DND-41 (cell line): ENCODE results near the gene PDS5B.

Experiments
- ATAC-seq: fragments of 200-7000 bp; cut with Tn5 transposase; 3 replicates; pipeline ENCODE4 v1.9.1; 2021; ENCODE audit warnings: low read depth; ENCODE audit not compliant: insufficient read depth
- DNase-seq: peaks from one replicate; pipeline ENCODE4 v3.0.0-alpha.2; 2020
- H2AFZ ChIP-seq: 2 replicates; pipeline ENCODE4 v1.6.0; 2012; ENCODE audit warnings: low read depth, low read length
- H3K27ac ChIP-seq: 2 replicates; pipeline ENCODE4 v1.5.1; 2012; ENCODE audit warnings: low read length, inconsistent platforms
- H3K27me3 ChIP-seq: fragments of 200-600 bp; sonication (generic); 2 replicates; pipeline ENCODE4 v1.6.0; 2012; ENCODE audit warnings: low read length, mild to moderate bottlenecking, inconsistent platforms; ENCODE audit not compliant: insufficient read depth, poor library complexity
- H3K36me3 ChIP-seq: 2 replicates; pipeline ENCODE4 v1.5.1; 2012; ENCODE audit warnings: low read length, inconsistent platforms; ENCODE audit not compliant: insufficient read depth
- H3K4me1 ChIP-seq: 2 replicates; pipeline ENCODE4 v1.5.1; 2012; ENCODE audit warnings: mild to moderate bottlenecking, low read length; ENCODE audit not compliant: insufficient read depth
- H3K4me2 ChIP-seq: 2 replicates; pipeline ENCODE4 v1.6.0; 2012; ENCODE audit warnings: mild to moderate bottlenecking, moderate library complexity, low read length, inconsistent platforms; ENCODE audit not compliant: insufficient read depth
- H3K4me3 ChIP-seq, 2 experiments: fragments of 200-600 bp in 1 of 2; shearing (Covaris generic) in 1 of 2; 2 replicates each; pipeline ENCODE4 v1.5.1; 2012 to 2016; ENCODE audit warnings: inconsistent platforms in 2 of 2, low read length in 2 of 2, mild to moderate bottlenecking in 2 of 2, low read depth in 1 of 2, moderate library complexity in 1 of 2
- H3K79me2 ChIP-seq: 2 replicates; pipeline ENCODE4 v1.6.0; 2012; ENCODE audit warnings: low read length, inconsistent platforms; ENCODE audit not compliant: insufficient read depth
- H3K9ac ChIP-seq: 2 replicates; pipeline ENCODE4 v1.6.0; 2012; ENCODE audit warnings: low read depth, mild to moderate bottlenecking, inconsistent platforms, low read length, moderate library complexity
- H3K9me3 ChIP-seq: 2 replicates; pipeline ENCODE4 v1.5.1; 2012; ENCODE audit warnings: low read length, moderate library complexity, mild to moderate bottlenecking, inconsistent platforms; ENCODE audit not compliant: insufficient read depth, severe bottlenecking
- H4K20me1 ChIP-seq: 2 replicates; pipeline ENCODE4 v1.6.0; 2012; ENCODE audit warnings: low read length; ENCODE audit not compliant: insufficient read depth
- EZH2 ChIP-seq: IDR thresholded peaks from 3 replicates; pipeline ENCODE4 v1.6.1; 2012; ENCODE audit warnings: borderline replicate concordance, low read depth, mild to moderate bottlenecking, moderate library complexity, low read length, inconsistent platforms; ENCODE audit not compliant: severe bottlenecking
- TF ChIP-seq, protein P1 (sequence below): IDR thresholded peaks from 2 replicates; pipeline ENCODE4 v1.5.1; 2012; ENCODE audit warnings: borderline replicate concordance, low read length, moderate library complexity, mild to moderate bottlenecking; ENCODE audit not compliant: poor library complexity, severe bottlenecking; ENCODE audit errors: extremely low read depth

Gene PDS5B, protein sequence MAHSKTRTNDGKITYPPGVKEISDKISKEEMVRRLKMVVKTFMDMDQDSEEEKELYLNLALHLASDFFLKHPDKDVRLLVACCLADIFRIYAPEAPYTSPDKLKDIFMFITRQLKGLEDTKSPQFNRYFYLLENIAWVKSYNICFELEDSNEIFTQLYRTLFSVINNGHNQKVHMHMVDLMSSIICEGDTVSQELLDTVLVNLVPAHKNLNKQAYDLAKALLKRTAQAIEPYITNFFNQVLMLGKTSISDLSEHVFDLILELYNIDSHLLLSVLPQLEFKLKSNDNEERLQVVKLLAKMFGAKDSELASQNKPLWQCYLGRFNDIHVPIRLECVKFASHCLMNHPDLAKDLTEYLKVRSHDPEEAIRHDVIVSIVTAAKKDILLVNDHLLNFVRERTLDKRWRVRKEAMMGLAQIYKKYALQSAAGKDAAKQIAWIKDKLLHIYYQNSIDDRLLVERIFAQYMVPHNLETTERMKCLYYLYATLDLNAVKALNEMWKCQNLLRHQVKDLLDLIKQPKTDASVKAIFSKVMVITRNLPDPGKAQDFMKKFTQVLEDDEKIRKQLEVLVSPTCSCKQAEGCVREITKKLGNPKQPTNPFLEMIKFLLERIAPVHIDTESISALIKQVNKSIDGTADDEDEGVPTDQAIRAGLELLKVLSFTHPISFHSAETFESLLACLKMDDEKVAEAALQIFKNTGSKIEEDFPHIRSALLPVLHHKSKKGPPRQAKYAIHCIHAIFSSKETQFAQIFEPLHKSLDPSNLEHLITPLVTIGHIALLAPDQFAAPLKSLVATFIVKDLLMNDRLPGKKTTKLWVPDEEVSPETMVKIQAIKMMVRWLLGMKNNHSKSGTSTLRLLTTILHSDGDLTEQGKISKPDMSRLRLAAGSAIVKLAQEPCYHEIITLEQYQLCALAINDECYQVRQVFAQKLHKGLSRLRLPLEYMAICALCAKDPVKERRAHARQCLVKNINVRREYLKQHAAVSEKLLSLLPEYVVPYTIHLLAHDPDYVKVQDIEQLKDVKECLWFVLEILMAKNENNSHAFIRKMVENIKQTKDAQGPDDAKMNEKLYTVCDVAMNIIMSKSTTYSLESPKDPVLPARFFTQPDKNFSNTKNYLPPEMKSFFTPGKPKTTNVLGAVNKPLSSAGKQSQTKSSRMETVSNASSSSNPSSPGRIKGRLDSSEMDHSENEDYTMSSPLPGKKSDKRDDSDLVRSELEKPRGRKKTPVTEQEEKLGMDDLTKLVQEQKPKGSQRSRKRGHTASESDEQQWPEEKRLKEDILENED (N-terminal part only)

DNA sequence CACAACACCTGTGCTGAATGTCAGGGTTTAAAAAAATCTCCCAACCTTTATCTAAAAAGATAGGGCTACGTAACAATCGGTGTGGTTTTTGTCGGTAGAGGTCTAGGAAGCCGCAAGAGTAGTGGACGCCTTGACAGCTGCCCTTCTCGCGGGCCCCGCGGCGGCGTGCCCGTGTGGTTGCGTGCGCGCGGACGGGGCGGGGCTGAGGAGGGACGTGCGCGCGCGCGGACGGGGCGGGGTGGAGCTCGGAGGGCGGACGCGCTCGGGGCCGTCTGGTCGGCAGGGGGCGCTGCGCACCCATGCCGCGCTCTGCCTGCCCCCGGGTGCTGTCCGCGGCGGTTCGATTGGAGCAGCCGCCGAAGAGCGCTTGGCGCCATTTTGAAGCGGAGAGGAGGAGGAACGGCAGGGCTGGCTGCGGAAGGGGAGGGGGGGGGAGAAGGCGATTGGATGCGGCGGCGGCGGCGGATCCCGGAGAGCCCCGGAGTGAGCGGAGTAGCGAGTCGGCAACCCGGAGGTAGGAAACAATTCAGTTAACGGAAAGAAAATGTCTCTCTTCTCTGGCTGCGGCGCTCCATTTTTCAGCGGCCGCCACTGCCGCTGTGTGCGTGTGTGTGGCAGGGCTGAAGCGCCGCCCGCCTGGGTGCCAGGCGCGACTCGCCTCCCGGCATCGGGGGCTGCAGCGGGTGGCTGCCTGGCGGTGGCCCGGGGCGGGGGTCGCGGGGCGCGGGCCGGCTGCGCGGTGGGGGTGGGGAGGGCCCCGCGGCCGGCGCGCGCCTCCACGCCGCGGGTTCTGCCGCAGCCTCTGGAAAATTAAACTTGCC lies at the start of gene PDS5B:
Gene PDS5B (plus strand): TSS at position 373 of the 821 bp plus-strand sequence. CDS start 62,321 bp downstream, outside the sequence.
- peaks cover 35% of the 10 kb centered on the region for H4K20me1 ChIP-seq
- peak within 1 kb of the TSS; percentile 86 for H3K9ac ChIP-seq
- no peaks in the 10 kb centered on the region for H3K9me3 ChIP-seq
- peak within 1 kb of the TSS; percentile 77 to 96 for H3K4me3 ChIP-seq
- H3K79me2 ChIP-seq: peaks cover 46% of the 10 kb centered on the region
- no peaks in the 10 kb centered on the region for H3K27me3 ChIP-seq
- H3K4me1 ChIP-seq: peaks cover 37% of the 10 kb centered on the region
- H2AFZ ChIP-seq: peak within 1 kb of the TSS; percentile 80
- peak; percentile 95 for DNase-seq
- peak within 1 kb of the TSS; percentile 95 for H3K27ac ChIP-seq
- no peaks in the 10 kb centered on the region; the same call in 1 of the 2 replicates for H3K36me3 ChIP-seq
- H3K4me2 ChIP-seq: peak within 1 kb of the TSS; percentile 85
- TF ChIP-seq EZH2: no peak
- TF ChIP-seq, protein P1, sequence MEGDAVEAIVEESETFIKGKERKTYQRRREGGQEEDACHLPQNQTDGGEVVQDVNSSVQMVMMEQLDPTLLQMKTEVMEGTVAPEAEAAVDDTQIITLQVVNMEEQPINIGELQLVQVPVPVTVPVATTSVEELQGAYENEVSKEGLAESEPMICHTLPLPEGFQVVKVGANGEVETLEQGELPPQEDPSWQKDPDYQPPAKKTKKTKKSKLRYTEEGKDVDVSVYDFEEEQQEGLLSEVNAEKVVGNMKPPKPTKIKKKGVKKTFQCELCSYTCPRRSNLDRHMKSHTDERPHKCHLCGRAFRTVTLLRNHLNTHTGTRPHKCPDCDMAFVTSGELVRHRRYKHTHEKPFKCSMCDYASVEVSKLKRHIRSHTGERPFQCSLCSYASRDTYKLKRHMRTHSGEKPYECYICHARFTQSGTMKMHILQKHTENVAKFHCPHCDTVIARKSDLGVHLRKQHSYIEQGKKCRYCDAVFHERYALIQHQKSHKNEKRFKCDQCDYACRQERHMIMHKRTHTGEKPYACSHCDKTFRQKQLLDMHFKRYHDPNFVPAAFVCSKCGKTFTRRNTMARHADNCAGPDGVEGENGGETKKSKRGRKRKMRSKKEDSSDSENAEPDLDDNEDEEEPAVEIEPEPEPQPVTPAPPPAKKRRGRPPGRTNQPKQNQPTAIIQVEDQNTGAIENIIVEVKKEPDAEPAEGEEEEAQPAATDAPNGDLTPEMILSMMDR: peak; percentile 87
- ATAC-seq: peak; percentile 89

DNA sequence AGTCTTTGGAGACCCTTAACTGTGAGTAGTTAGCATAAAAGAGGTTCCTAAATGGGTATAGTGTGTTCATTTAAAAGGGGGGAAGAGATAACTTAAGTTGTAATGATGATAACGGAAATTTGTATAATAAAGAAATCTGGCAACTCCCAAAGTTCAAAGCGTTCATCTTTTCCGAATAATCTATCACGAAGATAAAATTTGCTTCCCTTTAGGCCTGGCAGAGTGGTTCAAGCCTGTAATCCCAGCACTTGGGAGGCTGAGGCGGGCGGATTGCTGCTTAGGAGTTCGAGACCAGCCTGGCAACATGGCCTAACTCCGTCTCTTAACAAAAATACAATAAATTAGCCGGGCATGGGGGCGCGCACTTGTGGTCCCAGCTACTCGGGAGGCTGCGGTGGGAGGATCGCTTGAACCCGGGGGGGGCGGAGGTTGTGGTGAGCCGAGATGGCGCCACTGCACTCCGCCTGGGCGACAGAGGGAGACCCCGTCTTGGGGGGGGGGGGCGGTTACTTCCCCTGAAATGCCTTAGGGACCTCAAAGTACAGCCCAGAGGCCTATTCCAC lies 48.6 kb upstream of the PDS5B start:
- peak overlapping the region; percentile 96 for H2AFZ ChIP-seq
- H3K36me3 ChIP-seq: peaks cover 28% of the 10 kb centered on the region
- peaks cover 60% of the 10 kb centered on the region for H3K79me2 ChIP-seq
- peaks cover 61% of the 10 kb centered on the region for H3K4me1 ChIP-seq
- peak overlapping the region; percentile 97 for H3K27ac ChIP-seq
- H3K9me3 ChIP-seq: no peaks in the 10 kb centered on the region
- peak overlapping the region; percentile 82 for H3K4me2 ChIP-seq
- H4K20me1 ChIP-seq: peaks cover 12% of the 10 kb centered on the region; the same call in 1 of the 2 replicates
- DNase-seq (peak; percentile 71), ATAC-seq (peak; percentile 11)
- H3K27me3 ChIP-seq: no peaks in the 10 kb centered on the region
- H3K4me3 ChIP-seq: peak overlapping the region; percentile 79 to 89
- H3K9ac ChIP-seq: peak overlapping the region; percentile 81
- no peak for TF ChIP-seq EZH2
- TF ChIP-seq, protein P1: no peak
